Stomach (tissue), 4 donors: ENCODE results near the gene RAD51D.

Source experiments
- EP300 ChIP-seq: sonication (generic); formaldehyde crosslinking; IDR thresholded peaks from one replicate; pipeline ENCODE4 v1.6.1; 2017; ENCODE audit warnings: antibody characterized with exemption
- POLR2A ChIP-seq, 4 donors: fragments of 450-650 bp; IDR thresholded peaks; one replicate each; pipeline ENCODE4 v1.6.1; 2016; ENCODE audit warnings: antibody characterized with exemption in 4 of 4, control low read depth in 2 of 4, mild to moderate bottlenecking in 1 of 4, moderate library complexity in 1 of 4
- POLR2AphosphoS5 ChIP-seq, 3 donors: sonication (generic); formaldehyde crosslinking; IDR thresholded peaks; one replicate each; pipeline ENCODE4 v1.6.1; 2016; ENCODE audit warnings: antibody characterized with exemption in 3 of 3
- TF ChIP-seq, protein P1 (sequence below), 7 experiments: fragments of 450-650 bp in 4 of 7; fragments of 200-600 bp in 3 of 7; sonication (generic) in 3 of 7; IDR thresholded peaks; one replicate each; pipeline ENCODE4 v1.5.1; 2016 to 2019; ENCODE audit warnings: antibody characterized with exemption in 7 of 7, control low read depth in 2 of 7, mild to moderate bottlenecking in 1 of 7

DNA sequence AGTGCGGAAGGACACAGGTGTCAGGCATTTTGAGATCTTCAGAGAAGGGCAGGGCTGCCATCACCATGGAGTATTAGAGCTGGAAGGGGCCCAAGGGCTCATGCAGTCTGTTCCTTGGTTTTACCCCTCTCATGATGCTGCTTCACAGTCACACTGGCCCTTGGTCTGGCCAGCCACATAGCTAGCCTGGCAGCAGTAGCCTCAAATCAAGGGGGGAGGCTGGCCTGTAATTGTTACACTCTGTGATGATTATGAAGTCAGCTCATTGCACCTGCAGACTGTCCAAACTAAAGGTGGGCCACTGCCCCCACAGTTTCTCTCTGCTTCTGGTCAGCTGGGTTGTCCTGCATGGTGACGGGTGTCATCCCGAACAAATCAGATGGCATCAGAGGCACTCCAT lies 1.7 kb upstream of the RAD51D start, which contains the start of gene FNDC8:
- TF ChIP-seq, protein P1, sequence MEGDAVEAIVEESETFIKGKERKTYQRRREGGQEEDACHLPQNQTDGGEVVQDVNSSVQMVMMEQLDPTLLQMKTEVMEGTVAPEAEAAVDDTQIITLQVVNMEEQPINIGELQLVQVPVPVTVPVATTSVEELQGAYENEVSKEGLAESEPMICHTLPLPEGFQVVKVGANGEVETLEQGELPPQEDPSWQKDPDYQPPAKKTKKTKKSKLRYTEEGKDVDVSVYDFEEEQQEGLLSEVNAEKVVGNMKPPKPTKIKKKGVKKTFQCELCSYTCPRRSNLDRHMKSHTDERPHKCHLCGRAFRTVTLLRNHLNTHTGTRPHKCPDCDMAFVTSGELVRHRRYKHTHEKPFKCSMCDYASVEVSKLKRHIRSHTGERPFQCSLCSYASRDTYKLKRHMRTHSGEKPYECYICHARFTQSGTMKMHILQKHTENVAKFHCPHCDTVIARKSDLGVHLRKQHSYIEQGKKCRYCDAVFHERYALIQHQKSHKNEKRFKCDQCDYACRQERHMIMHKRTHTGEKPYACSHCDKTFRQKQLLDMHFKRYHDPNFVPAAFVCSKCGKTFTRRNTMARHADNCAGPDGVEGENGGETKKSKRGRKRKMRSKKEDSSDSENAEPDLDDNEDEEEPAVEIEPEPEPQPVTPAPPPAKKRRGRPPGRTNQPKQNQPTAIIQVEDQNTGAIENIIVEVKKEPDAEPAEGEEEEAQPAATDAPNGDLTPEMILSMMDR (IDR thresholded peaks at IDR 0.05): no peak
- TF ChIP-seq POLR2A (IDR thresholded peaks at IDR 0.05) (no peak), EP300 (no peak), POLR2AphosphoS5 (IDR thresholded peaks at IDR 0.05) (no peak)
